ENCODE results near the gene TCERG1L.

Gene TCERG1L

GRCh38 chr10:131310551-131311401 is 745 bp downstream of the TCERG1L start:
- no peak for DNase-seq (ENCODE audit: extremely low spot score)
- ChIA-PET CTCF (no interaction called here), POLR2A (no interaction called here)
- TF ChIP-seq, protein P1, sequence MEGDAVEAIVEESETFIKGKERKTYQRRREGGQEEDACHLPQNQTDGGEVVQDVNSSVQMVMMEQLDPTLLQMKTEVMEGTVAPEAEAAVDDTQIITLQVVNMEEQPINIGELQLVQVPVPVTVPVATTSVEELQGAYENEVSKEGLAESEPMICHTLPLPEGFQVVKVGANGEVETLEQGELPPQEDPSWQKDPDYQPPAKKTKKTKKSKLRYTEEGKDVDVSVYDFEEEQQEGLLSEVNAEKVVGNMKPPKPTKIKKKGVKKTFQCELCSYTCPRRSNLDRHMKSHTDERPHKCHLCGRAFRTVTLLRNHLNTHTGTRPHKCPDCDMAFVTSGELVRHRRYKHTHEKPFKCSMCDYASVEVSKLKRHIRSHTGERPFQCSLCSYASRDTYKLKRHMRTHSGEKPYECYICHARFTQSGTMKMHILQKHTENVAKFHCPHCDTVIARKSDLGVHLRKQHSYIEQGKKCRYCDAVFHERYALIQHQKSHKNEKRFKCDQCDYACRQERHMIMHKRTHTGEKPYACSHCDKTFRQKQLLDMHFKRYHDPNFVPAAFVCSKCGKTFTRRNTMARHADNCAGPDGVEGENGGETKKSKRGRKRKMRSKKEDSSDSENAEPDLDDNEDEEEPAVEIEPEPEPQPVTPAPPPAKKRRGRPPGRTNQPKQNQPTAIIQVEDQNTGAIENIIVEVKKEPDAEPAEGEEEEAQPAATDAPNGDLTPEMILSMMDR (IDR thresholded peaks at IDR 0.05; ENCODE audit: control extremely low read depth, extremely low read depth, low read depth, missing control alignments), result no peak

- POLR2A ChIA-PET, result no interaction called here
- TF ChIP-seq, protein P1 (IDR thresholded peaks at IDR 0.05; ENCODE audit: control extremely low read depth, extremely low read depth, low read depth, missing control alignments), result no peak
- CTCF ChIA-PET, result no interaction called here
- no peak for DNase-seq (ENCODE audit: extremely low spot score)
These were observed 1.4 kb downstream of the TCERG1L start for GRCh38 chr10:131310142-131310541.

GRCh38 chr10:131300508-131300907 is 11.0 kb downstream of the TCERG1L start:
- TF ChIP-seq, protein P1 (IDR thresholded peaks at IDR 0.05; ENCODE audit: control extremely low read depth, extremely low read depth, low read depth, missing control alignments), result no peak
- ChIA-PET POLR2A (no interaction called here), CTCF (no interaction called here)
- DNase-seq (ENCODE audit: extremely low spot score), result no peak

DNA sequence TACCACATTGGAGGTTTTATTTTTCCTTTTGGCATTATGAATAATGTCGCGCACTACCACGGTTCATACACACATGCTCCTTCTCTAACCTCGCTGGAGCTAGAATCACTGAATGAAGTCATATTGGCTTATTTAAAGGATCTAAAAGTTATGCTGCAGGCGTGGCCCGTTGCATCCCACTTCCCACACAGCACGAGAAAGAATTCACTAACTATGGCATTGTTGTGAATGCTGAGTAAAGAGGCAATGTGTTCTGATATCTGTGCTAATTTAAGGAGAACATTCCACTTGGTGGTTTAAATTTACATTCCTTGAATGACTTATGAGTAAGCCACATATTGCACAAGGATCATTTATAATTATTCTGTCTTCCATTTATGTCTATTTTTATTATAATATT is 20.7 kb downstream of the TCERG1L start:
- TF ChIP-seq, protein P1 (IDR thresholded peaks at IDR 0.05; ENCODE audit: control extremely low read depth, extremely low read depth, low read depth, missing control alignments), result no peak
- ChIA-PET POLR2A (no interaction called here), CTCF (no interaction called here)
- DNase-seq (ENCODE audit: extremely low spot score), result no peak

DNA sequence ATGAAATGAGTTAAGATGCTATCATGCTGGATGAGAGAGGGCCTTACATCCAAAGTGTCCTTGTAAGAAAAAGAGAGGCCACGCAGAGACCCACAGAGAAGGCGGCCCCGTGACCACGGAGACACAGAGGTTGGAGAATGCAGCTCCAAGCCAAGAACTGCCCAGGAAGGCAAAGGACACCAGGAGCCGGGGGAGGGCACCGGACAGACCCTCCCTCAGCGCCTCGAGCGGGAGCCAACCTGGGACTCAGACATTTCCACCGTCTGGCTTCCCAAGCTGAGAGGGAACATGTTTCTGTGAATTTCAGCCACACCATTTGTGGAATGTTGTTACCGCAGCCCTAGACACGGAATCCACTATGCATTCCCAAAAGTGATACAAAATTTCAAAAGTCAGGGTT is 22.9 kb downstream of the TCERG1L start:
- CTCF ChIA-PET, result interaction anchor here (0.6 kb wide), 1 partner anchor 22 kb away, joined by 3 read pairs; no protein-coding TSS in a partner anchor
- POLR2A ChIA-PET, result no interaction called here
- no peak for DNase-seq (ENCODE audit: extremely low spot score)
- TF ChIP-seq, protein P1 (IDR thresholded peaks at IDR 0.05; ENCODE audit: control extremely low read depth, extremely low read depth, low read depth, missing control alignments), result no peak

GRCh38 chr10:131282961-131283360 is 28.6 kb downstream of the TCERG1L start:
- TF ChIP-seq, protein P1 (IDR thresholded peaks at IDR 0.05; ENCODE audit: control extremely low read depth, extremely low read depth, low read depth, missing control alignments), result no peak
- DNase-seq (ENCODE audit: extremely low spot score), result no peak
- ChIA-PET CTCF (interaction anchor here (0.9 kb wide), 1 partner anchor 9 kb away, joined by 3 read pairs; no protein-coding TSS in a partner anchor), POLR2A (no interaction called here)
